ENCODE measurements around the gene CCR7. TPM values are rescaled to one million over a fixed set of nuclear protein-coding genes. Genes with fewer than 3 reads are reported as not detected.
A peak's percentile ranks its signal among the peaks of the same experiment; 100 is the strongest.

The CCR7 gene
- total and polyA plus RNA-seq, 2 of the 13 experiments (the other 11 are each of a cell fraction or from before 2014, with no cell fraction given), result 0.04 to 0.53 TPM

- TF ChIP-seq PRMT3 (CRISPR knock-in tag; IDR thresholded peaks at IDR 0.05; ENCODE audit: borderline replicate concordance, low read depth), result no peak; the same call in 1 of the 2 replicates
- 0 out of 2 replicates have a peak, but pooled peaks have one; percentile 44 for TF ChIP-seq ONECUT2 (CRISPR knock-in tag; IDR thresholded peaks at IDR 0.05)
- TF ChIP-seq RNF219 (CRISPR knock-in tag; IDR thresholded peaks at IDR 0.05), result 0 out of 2 replicates have a peak, but pooled peaks have one; percentile 64
- TF ChIP-seq ZNF124 (CRISPR knock-in tag; IDR thresholded peaks at IDR 0.05), result peak; percentile 52; the same call in 1 of the 2 replicates
- peak; percentile 90 for TF ChIP-seq HNRNPL (IDR thresholded peaks at IDR 0.05; ENCODE audit: low read depth, low read length)
- TF ChIP-seq FOXO4 (CRISPR knock-in tag; conservative IDR thresholded peaks at IDR 0.05), result 0 out of 2 replicates have a peak, but pooled peaks have one; percentile 56
- TF ChIP-seq MED1 (CRISPR knock-in tag; IDR thresholded peaks at IDR 0.05), result peak; percentile 95
- peak; percentile 85; the same call in 1 of the 2 replicates for TF ChIP-seq ZNF792 (CRISPR knock-in tag; IDR thresholded peaks at IDR 0.05)
- peak; percentile 83 for TF ChIP-seq PITX1 (CRISPR knock-in tag; IDR thresholded peaks at IDR 0.05)
- TF ChIP-seq ZBTB26 (CRISPR knock-in tag; IDR thresholded peaks at IDR 0.05; ENCODE audit: borderline replicate concordance), result peak; percentile 99
- peak; percentile 14; the same call in 1 of the 2 replicates for TF ChIP-seq ZNF629 (CRISPR knock-in tag; conservative IDR thresholded peaks at IDR 0.05)
- peak; percentile 41; the same call in 1 of the 2 replicates for TF ChIP-seq KDM1A (CRISPR knock-in tag; IDR thresholded peaks at IDR 0.05)
- peak; percentile 81 for TF ChIP-seq ZXDC (CRISPR knock-in tag; IDR thresholded peaks at IDR 0.05)
- peak; percentile 74; the same call in 1 of the 2 replicates for TF ChIP-seq ZNF772 (CRISPR knock-in tag; IDR thresholded peaks at IDR 0.05)
- TF ChIP-seq BHLHE40 (IDR thresholded peaks at IDR 0.05; ENCODE audit: low read length), result peak; percentile 43; the same call in 1 of the 2 replicates
- TF ChIP-seq KLF15 (CRISPR knock-in tag; IDR thresholded peaks at IDR 0.05; ENCODE audit: borderline replicate concordance), result no peak
- peak; percentile 34; the same call in 1 of the 2 replicates for TF ChIP-seq HOMEZ (CRISPR knock-in tag; IDR thresholded peaks at IDR 0.05; ENCODE audit: low read depth)
- no peak for TF ChIP-seq SNRNP70 (IDR thresholded peaks at IDR 0.05; ENCODE audit: low read depth, low read length)
- peak; percentile 87; the same call in 1 of the 2 replicates for TF ChIP-seq TBX3 (IDR thresholded peaks at IDR 0.05; ENCODE audit: borderline replicate concordance)
Measured at GRCh38 chr17:40551879-40552768, 13.1 kb downstream of the CCR7 start (continued).
